ENCODE measurements around the gene TNS1.
"Not testable (repeated sequence)": the region's sequence is repeated elsewhere in the genome, so short reads cannot be mapped to it uniquely, and the experiment has no call there.

TNS1 gene

GRCh38 chr2:218002845-218003180 is at the start of gene TNS1:
TSS of gene TNS1 (minus strand) at chr2:218002995. CDS start at chr2:218002872, 123 bp downstream.
- no peak for DNase-seq
- in situ Hi-C loops (cut with HindIII; ENCODE audit: low pct_ligation_motif_present, low pct_unique_long_range_greater_than_20kb, low sequenced_read_pairs), result no loop called here

- no peak for DNase-seq
- in situ Hi-C loops (cut with HindIII; ENCODE audit: low pct_ligation_motif_present, low pct_unique_long_range_greater_than_20kb, low sequenced_read_pairs), result no loop called here
Measured at GRCh38 chr2:218051903-218052302, 49.1 kb upstream of the TNS1 start.

- no peak for DNase-seq
- in situ Hi-C loops (cut with HindIII; ENCODE audit: low pct_ligation_motif_present, low pct_unique_long_range_greater_than_20kb, low sequenced_read_pairs), result no loop called here
Measured at GRCh38 chr2:218047536-218048225, 44.9 kb upstream of the TNS1 start.

- in situ Hi-C loops (cut with HindIII; ENCODE audit: low pct_ligation_motif_present, low pct_unique_long_range_greater_than_20kb, low sequenced_read_pairs), result no loop called here
- DNase-seq, result no peak
Measured at GRCh38 chr2:218046238-218046637, 43.4 kb upstream of the TNS1 start.

- DNase-seq, result not testable (repeated sequence)
Measured at GRCh38 chr2:218044599-218044998, 41.8 kb upstream of the TNS1 start.

GRCh38 chr2:218043701-218044109 is 40.9 kb upstream of the TNS1 start:
- no peak for DNase-seq
- in situ Hi-C loops (cut with HindIII; ENCODE audit: low pct_ligation_motif_present, low pct_unique_long_range_greater_than_20kb, low sequenced_read_pairs), result no loop called here

More at GRCh38 chr2:218044599-218044998, 41.8 kb upstream of the TNS1 start:
- in situ Hi-C loops (cut with HindIII; ENCODE audit: low pct_ligation_motif_present, low pct_unique_long_range_greater_than_20kb, low sequenced_read_pairs), result not testable (repeated sequence)

GRCh38 chr2:218043100-218043499 is 40.3 kb upstream of the TNS1 start:
- DNase-seq, result no peak
- in situ Hi-C loops (cut with HindIII; ENCODE audit: low pct_ligation_motif_present, low pct_unique_long_range_greater_than_20kb, low sequenced_read_pairs), result no loop called here

GRCh38 chr2:218041302-218042168 is 38.7 kb upstream of the TNS1 start:
- in situ Hi-C loops (cut with HindIII; ENCODE audit: low pct_ligation_motif_present, low pct_unique_long_range_greater_than_20kb, low sequenced_read_pairs), result no loop called here
- no peak for DNase-seq

GRCh38 chr2:218040883-218041282 is 38.1 kb upstream of the TNS1 start:
- no peak for DNase-seq
- in situ Hi-C loops (cut with HindIII; ENCODE audit: low pct_ligation_motif_present, low pct_unique_long_range_greater_than_20kb, low sequenced_read_pairs), result no loop called here

GRCh38 chr2:218039171-218039570 is 36.4 kb upstream of the TNS1 start:
- in situ Hi-C loops (cut with HindIII; ENCODE audit: low pct_ligation_motif_present, low pct_unique_long_range_greater_than_20kb, low sequenced_read_pairs), result no loop called here
- DNase-seq, result no peak

GRCh38 chr2:218036371-218036770 is 33.6 kb upstream of the TNS1 start:
- DNase-seq, result no peak
- in situ Hi-C loops (cut with HindIII; ENCODE audit: low pct_ligation_motif_present, low pct_unique_long_range_greater_than_20kb, low sequenced_read_pairs), result no loop called here

GRCh38 chr2:218035463-218036100 is 32.8 kb upstream of the TNS1 start:
- DNase-seq, result no peak
- in situ Hi-C loops (cut with HindIII; ENCODE audit: low pct_ligation_motif_present, low pct_unique_long_range_greater_than_20kb, low sequenced_read_pairs), result no loop called here

GRCh38 chr2:218034497-218035213 is 31.9 kb upstream of the TNS1 start:
- DNase-seq, result peak; percentile 69
- in situ Hi-C loops (cut with HindIII; ENCODE audit: low pct_ligation_motif_present, low pct_unique_long_range_greater_than_20kb, low sequenced_read_pairs), result not testable (repeated sequence)

- in situ Hi-C loops (cut with HindIII; ENCODE audit: low pct_ligation_motif_present, low pct_unique_long_range_greater_than_20kb, low sequenced_read_pairs), result no loop called here
- no peak for DNase-seq
Measured at GRCh38 chr2:218033590-218034496, 31.0 kb upstream of the TNS1 start.

- DNase-seq, result no peak
- in situ Hi-C loops (cut with HindIII; ENCODE audit: low pct_ligation_motif_present, low pct_unique_long_range_greater_than_20kb, low sequenced_read_pairs), result no loop called here
Measured at GRCh38 chr2:218033208-218033589, 30.4 kb upstream of the TNS1 start.

GRCh38 chr2:218032336-218033171 is 29.8 kb upstream of the TNS1 start:
- in situ Hi-C loops (cut with HindIII; ENCODE audit: low pct_ligation_motif_present, low pct_unique_long_range_greater_than_20kb, low sequenced_read_pairs), result no loop called here
- no peak for DNase-seq

- in situ Hi-C loops (cut with HindIII; ENCODE audit: low pct_ligation_motif_present, low pct_unique_long_range_greater_than_20kb, low sequenced_read_pairs), result no loop called here
- no peak for DNase-seq
Measured at GRCh38 chr2:218031771-218032257, 29.0 kb upstream of the TNS1 start.
